Activated CD8-positive, alpha-beta memory T cell treated with anti-CD3 and anti-CD28 coated beads, Interleukin-2, amount 10 ng/mL, durations not matched to agents 7 days and 5 days (primary cell): ENCODE measurements around the gene OR4Q2. TPM values are rescaled to one million over a fixed set of nuclear protein-coding genes. Genes with fewer than 3 reads are reported as not detected.

Experiments
- total RNA-seq, 2 experiments: library from RNA; stranded (reverse); gene quantifications; one replicate each; pipeline ENCODE4 v1.2.3, GENCODE V29; 2021

Gene OR4Q2
- total RNA-seq, 2 experiments from 2014 or later, result not detected

Other genes starting within 250 kb of the OR4Q2 start
- gene OR4M1, start 228.7 kb upstream of the OR4Q2 start, total RNA-seq, result not detected
- gene OR4N2, start 198.4 kb upstream of the OR4Q2 start, total RNA-seq, result not detected
- not detected for gene OR4K2, start 127.0 kb upstream of the OR4Q2 start, total RNA-seq
- not detected for gene OR4K5, start 81.6 kb upstream of the OR4Q2 start, total RNA-seq
- not detected for gene OR4K1, start 71.2 kb upstream of the OR4Q2 start, total RNA-seq
- not detected for gene OR4K15, start 26.6 kb upstream of the OR4Q2 start, total RNA-seq
- not detected for gene OR4K14, start 17.1 kb downstream of the OR4Q2 start, total RNA-seq
- gene OR4K13, start 33.9 kb downstream of the OR4Q2 start, total RNA-seq, result not detected
- not detected for gene OR4L1, start 57.9 kb downstream of the OR4Q2 start, total RNA-seq
- not detected for gene OR4K17, start 108.6 kb downstream of the OR4Q2 start, total RNA-seq
- gene OR4N5, start 136.7 kb downstream of the OR4Q2 start, total RNA-seq, result not detected
- not detected for gene OR11G2, start 188.7 kb downstream of the OR4Q2 start, total RNA-seq
- not detected for gene OR11H6, start 221.5 kb downstream of the OR4Q2 start, total RNA-seq
- gene OR11H7, start 226.8 kb downstream of the OR4Q2 start, total RNA-seq, result not detected
- gene OR11H4, start 237.1 kb downstream of the OR4Q2 start, total RNA-seq, result not detected